ENCODE measurements around the gene GATA6. TPM values are rescaled to one million over a fixed set of nuclear protein-coding genes. Genes with fewer than 3 reads are reported as not detected.

GATA6 gene
- polyA plus RNA-seq, 1 of the 3 experiments (the other 2 are of a cell fraction) = not detected

DNA sequence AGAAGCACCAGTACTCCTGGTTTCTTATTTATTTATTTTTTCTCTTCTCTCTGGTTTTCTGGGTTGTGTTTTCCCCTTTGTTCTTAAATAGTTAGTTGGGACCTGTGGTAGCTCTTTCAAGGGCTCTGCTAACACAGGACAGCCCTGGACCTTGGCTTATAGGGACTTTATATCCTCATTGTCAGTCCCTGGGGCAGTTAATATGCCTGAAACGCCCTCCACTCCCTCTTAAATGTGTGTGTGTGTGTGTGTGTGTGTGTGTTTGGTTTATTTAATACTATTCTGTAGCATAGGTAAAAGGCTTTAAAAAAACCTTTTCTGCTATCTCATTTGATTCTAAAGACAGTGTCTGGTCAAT lies 54.6 kb downstream of the GATA6 start:
- no peaks in the 10 kb centered on the region; the same call in 1 of the 2 replicates for H4K20me1 ChIP-seq (ENCODE audit: insufficient read depth)
- no peak overlapping the region for H3K9ac ChIP-seq
- no peaks in the 10 kb centered on the region for H3K9me3 ChIP-seq
- CTCF ChIA-PET = interaction anchor here (0.8 kb wide), 1 partner anchor 50 kb away, joined by 3 read pairs; no protein-coding TSS in a partner anchor
- H3K36me3 ChIP-seq (replicated peaks in 1 of 2; ENCODE audit: control insufficient read depth in 1 of 2, insufficient read depth in 2 of 2, low read length in 1 of 2) = no peaks in the 10 kb centered on the region
- WGBS (ENCODE audit: low lambda C conversion rate) = 0% methylated on average over 1 of the region's 1 CpG
- H3K27me3 ChIP-seq (ENCODE audit: insufficient read depth) = peaks cover 8% of the 10 kb centered on the region; the same call in 1 of the 2 replicates
- H3K4me3 ChIP-seq (ENCODE audit: low read depth in 2 of 2, low read length in 1 of 2) = no peak overlapping the region
- H3K27ac ChIP-seq (ENCODE audit: low read depth in 2 of 2, low read length in 1 of 2) = no peak overlapping the region
- H3K4me2 ChIP-seq = no peak overlapping the region
- H3K9me2 ChIP-seq = no peaks in the 10 kb centered on the region
- H2AFZ ChIP-seq (ENCODE audit: low read depth) = no peak overlapping the region
- no peaks in the 10 kb centered on the region for H3F3A ChIP-seq (replicated peaks; ENCODE audit: insufficient read depth)
- no peaks in the 10 kb centered on the region for H3K79me2 ChIP-seq (ENCODE audit: insufficient read depth)
- POLR2A ChIA-PET = no interaction called here
- no peak for DNase-seq
- TF ChIP-seq SIN3A (IDR thresholded peaks at IDR 0.05; ENCODE audit: borderline replicate concordance, low read depth, low read length) (no peak), TCF12 (IDR thresholded peaks at IDR 0.05) (no peak), RFX5 (IDR thresholded peaks at IDR 0.05; ENCODE audit: low read length) (no peak), TAF1 (IDR thresholded peaks at IDR 0.05; ENCODE audit: borderline replicate concordance, low read depth, low read length) (no peak), RAD21 (IDR thresholded peaks at IDR 0.05; ENCODE audit: low read length) (no peak), MEF2A (IDR thresholded peaks at IDR 0.05; ENCODE audit: borderline replicate concordance, low read depth) (no peak), ELF1 (IDR thresholded peaks at IDR 0.05) (no peak)
- no peaks in the 10 kb centered on the region for H3K4me1 ChIP-seq (ENCODE audit: control insufficient read depth in 1 of 2, insufficient read depth in 2 of 2, low read depth in 1 of 2, low read length in 1 of 2)

DNA sequence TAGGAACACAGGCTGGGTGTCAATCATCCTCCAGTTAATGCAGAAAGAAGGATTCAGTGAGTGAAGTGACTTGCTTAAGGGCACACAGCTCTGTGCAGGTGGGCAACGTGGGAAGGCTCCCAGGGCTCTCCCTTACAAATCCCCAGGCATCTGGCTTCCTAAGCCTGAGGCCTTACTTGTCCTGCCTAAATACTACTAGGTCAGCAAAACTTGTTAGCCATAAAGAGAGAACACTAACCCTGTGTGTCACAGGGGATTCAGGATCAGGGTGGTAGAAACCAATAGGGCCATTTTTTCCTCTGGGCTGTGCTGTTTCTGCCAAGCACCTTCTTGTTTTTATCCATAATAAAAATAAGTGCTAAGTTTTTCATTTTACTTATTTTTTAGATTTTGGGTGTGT lies 55.0 kb downstream of the GATA6 start:
- Histone ChIP-seq H3K27ac (ENCODE audit: low read depth in 2 of 2, low read length in 1 of 2) (no peak overlapping the region), H3K79me2 (ENCODE audit: insufficient read depth) (no peaks in the 10 kb centered on the region), H3K9me2 (no peaks in the 10 kb centered on the region), H3K4me1 (ENCODE audit: control insufficient read depth in 1 of 2, insufficient read depth in 2 of 2, low read depth in 1 of 2, low read length in 1 of 2) (no peaks in the 10 kb centered on the region), H3K9ac (no peak overlapping the region), H2AFZ (ENCODE audit: low read depth) (no peak overlapping the region), H3K9me3 (no peaks in the 10 kb centered on the region), H3F3A (replicated peaks; ENCODE audit: insufficient read depth) (no peaks in the 10 kb centered on the region), H4K20me1 (ENCODE audit: insufficient read depth) (no peaks in the 10 kb centered on the region; the same call in 1 of the 2 replicates), H3K4me2 (no peak overlapping the region), H3K27me3 (ENCODE audit: insufficient read depth) (peaks cover 8% of the 10 kb centered on the region; the same call in 1 of the 2 replicates), H3K36me3 (replicated peaks in 1 of 2; ENCODE audit: control insufficient read depth in 1 of 2, insufficient read depth in 2 of 2, low read length in 1 of 2) (no peaks in the 10 kb centered on the region), H3K4me3 (ENCODE audit: low read depth in 2 of 2, low read length in 1 of 2) (no peak overlapping the region)
- DNase-seq = no peak
- TF ChIP-seq JUND (IDR thresholded peaks at IDR 0.05) (no peak), RXRA (IDR thresholded peaks at IDR 0.05; ENCODE audit: borderline replicate concordance, low read depth) (no peak)
- 20% methylated on average over 1 of the region's 1 CpG for WGBS (ENCODE audit: low lambda C conversion rate)
- POLR2A ChIA-PET = no interaction called here
- CTCF ChIA-PET = interaction anchor here (0.8 kb wide), 1 partner anchor 51 kb away, joined by 3 read pairs; no protein-coding TSS in a partner anchor

DNA sequence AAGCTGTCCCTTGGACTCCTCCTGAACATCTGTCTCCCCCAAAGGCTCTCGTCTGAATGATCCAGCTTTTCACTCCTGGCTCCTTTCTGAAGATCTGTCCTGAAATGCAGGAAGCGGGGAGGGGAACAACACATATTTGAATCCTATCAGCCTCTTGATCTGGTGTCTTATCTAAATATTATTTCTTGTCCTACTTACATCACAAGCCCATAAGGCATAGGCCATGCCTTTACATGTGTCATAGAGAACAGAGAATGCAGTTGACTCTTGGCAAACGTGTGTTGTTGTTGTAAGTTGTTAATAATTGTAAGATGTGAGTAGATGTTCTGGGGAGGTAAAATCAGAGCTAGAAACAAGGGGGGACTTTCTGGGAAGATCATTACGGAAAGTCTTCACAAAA lies 57.4 kb downstream of the GATA6 start:
- no peak overlapping the region for H3K4me3 ChIP-seq (ENCODE audit: low read depth in 2 of 2, low read length in 1 of 2)
- no peaks in the 10 kb centered on the region for H3K4me1 ChIP-seq (ENCODE audit: control insufficient read depth in 1 of 2, insufficient read depth in 2 of 2, low read depth in 1 of 2, low read length in 1 of 2)
- H3K9me2 ChIP-seq = no peaks in the 10 kb centered on the region
- 7% methylated on average over 4 of the region's 4 CpGs for WGBS (ENCODE audit: low lambda C conversion rate)
- H4K20me1 ChIP-seq (ENCODE audit: insufficient read depth) = no peaks in the 10 kb centered on the region; the same call in 1 of the 2 replicates
- POLR2A ChIA-PET = no interaction called here
- no peaks in the 10 kb centered on the region for H3F3A ChIP-seq (replicated peaks; ENCODE audit: insufficient read depth)
- peaks cover 8% of the 10 kb centered on the region; the same call in 1 of the 2 replicates for H3K27me3 ChIP-seq (ENCODE audit: insufficient read depth)
- no peak for TF ChIP-seq YY1 (IDR thresholded peaks at IDR 0.05; ENCODE audit: low read depth)
- no peak for TF ChIP-seq GABPA (IDR thresholded peaks at IDR 0.05; ENCODE audit: low read depth)
- TF ChIP-seq, protein P1, sequence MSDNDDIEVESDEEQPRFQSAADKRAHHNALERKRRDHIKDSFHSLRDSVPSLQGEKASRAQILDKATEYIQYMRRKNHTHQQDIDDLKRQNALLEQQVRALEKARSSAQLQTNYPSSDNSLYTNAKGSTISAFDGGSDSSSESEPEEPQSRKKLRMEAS (IDR thresholded peaks at IDR 0.05; ENCODE audit: low read depth) = no peak
- TF ChIP-seq ELF1 (IDR thresholded peaks at IDR 0.05) = no peak
- TF ChIP-seq CHD2 (IDR thresholded peaks at IDR 0.05; ENCODE audit: low read length, partially characterized antibody) = no peak
- H3K9ac ChIP-seq = no peak overlapping the region
- no peak overlapping the region for H2AFZ ChIP-seq (ENCODE audit: low read depth)
- no peak overlapping the region for H3K4me2 ChIP-seq
- no peak overlapping the region for H3K27ac ChIP-seq (ENCODE audit: low read depth in 2 of 2, low read length in 1 of 2)
- H3K79me2 ChIP-seq (ENCODE audit: insufficient read depth) = no peaks in the 10 kb centered on the region
- H3K36me3 ChIP-seq (replicated peaks in 1 of 2; ENCODE audit: control insufficient read depth in 1 of 2, insufficient read depth in 2 of 2, low read length in 1 of 2) = no peaks in the 10 kb centered on the region
- no peak for DNase-seq
- H3K9me3 ChIP-seq = no peaks in the 10 kb centered on the region
- CTCF ChIA-PET = no interaction called here

All from SK-N-SH (cell line).